WTC11 (cell line): ENCODE results near the gene CFAP299. TPM values are rescaled to one million over a fixed set of nuclear protein-coding genes. Genes with fewer than 3 reads are reported as not detected.

ENCODE experiments used
- ATAC-seq: fragments of 200-7000 bp; cut with Tn5 transposase; 2 replicates; pipeline ENCODE4 v1.10.0; 2021; ENCODE audit warnings: mild to moderate bottlenecking, moderate library complexity
- CTCF ChIA-PET: fragments of 300-600 bp; sonication (Branson Sonifier 250); formaldehyde crosslinking; loops from one replicate; lab custom pipeline; 2021; ENCODE audit warnings: antibody characterized with exemption; lab: Charles Lee
- POLR2A ChIA-PET: fragments of 350-600 bp; sonication (Branson Sonifier 250); formaldehyde crosslinking; loops from one replicate; lab custom pipeline; 2021; ENCODE audit warnings: antibody characterized with exemption; lab: Charles Lee
- DNase-seq: peaks from one replicate; pipeline ENCODE4 v3.0.0; 2021; ENCODE audit warnings: low spot score
- H3K27ac Mint-ChIP-seq: 2 replicates; pipeline ENCODE4 v1.8.0; 2021; ENCODE audit warnings: mixed read lengths
- H3K27me3 Mint-ChIP-seq: 2 replicates; pipeline ENCODE4 v1.8.0; 2021; ENCODE audit warnings: low read depth, mild to moderate bottlenecking, moderate library complexity, mixed read lengths
- H3K36me3 Mint-ChIP-seq: 2 replicates; pipeline ENCODE4 v1.8.0; 2021; ENCODE audit warnings: mixed read lengths
- H3K4me1 Mint-ChIP-seq: 2 replicates; pipeline ENCODE4 v1.8.0; 2022; ENCODE audit warnings: mixed read lengths
- H3K4me3 Mint-ChIP-seq: 2 replicates; pipeline ENCODE4 v1.8.0; 2021; ENCODE audit warnings: mild to moderate bottlenecking, moderate library complexity, mixed read lengths
- H3K9me3 Mint-ChIP-seq: 2 replicates; pipeline ENCODE4 v1.8.0; 2021; ENCODE audit warnings: mixed read lengths
- CREB1 ChIP-seq: sonication (generic); formaldehyde crosslinking; IDR thresholded peaks from 2 replicates; pipeline ENCODE4 v1.8.0; 2023; ENCODE audit warnings: mild to moderate bottlenecking, missing genetic modification reagents
- CREM ChIP-seq: sonication (generic); formaldehyde crosslinking; IDR thresholded peaks from 2 replicates; pipeline ENCODE4 v1.8.1; 2022; ENCODE audit warnings: mild to moderate bottlenecking, missing genetic modification reagents, moderate library complexity
- E2F5 ChIP-seq: sonication (generic); formaldehyde crosslinking; IDR thresholded peaks from 2 replicates; pipeline ENCODE4 v1.8.1; 2022; ENCODE audit warnings: mild to moderate bottlenecking, moderate library complexity, missing genetic modification reagents
- ERG ChIP-seq: fragments of 250-450 bp; sonication (Bioruptor Pico); IDR thresholded peaks from 2 replicates; pipeline ENCODE4 v1.8.0; 2021; ENCODE audit warnings: mild to moderate bottlenecking
- FOXJ3 ChIP-seq: sonication (generic); formaldehyde crosslinking; IDR thresholded peaks from 2 replicates; pipeline ENCODE4 v1.9.0; 2021; ENCODE audit warnings: missing genetic modification reagents, mild to moderate bottlenecking, borderline replicate concordance
- GABPB1 ChIP-seq: sonication (generic); formaldehyde crosslinking; IDR thresholded peaks from 2 replicates; pipeline ENCODE4 v1.8.1; 2023; ENCODE audit warnings: mild to moderate bottlenecking, missing genetic modification reagents
- GRHL2 ChIP-seq: fragments of 250-450 bp; sonication (Bioruptor Pico); IDR thresholded peaks from 2 replicates; pipeline ENCODE4 v1.8.0; 2022; ENCODE audit warnings: mild to moderate bottlenecking, moderate library complexity; ENCODE audit not compliant: insufficient replicate concordance, severe bottlenecking
- IRF2 ChIP-seq: sonication (generic); formaldehyde crosslinking; IDR thresholded peaks from 2 replicates; pipeline ENCODE4 v1.8.0; 2022; ENCODE audit warnings: low read depth, missing genetic modification reagents, borderline replicate concordance
- JAZF1 ChIP-seq: fragments of 250-450 bp; sonication (Bioruptor Pico); IDR thresholded peaks from 2 replicates; pipeline ENCODE4 v1.9.0; 2021; ENCODE audit warnings: moderate library complexity, mild to moderate bottlenecking, inconsistent platforms
- JUN ChIP-seq: sonication (generic); formaldehyde crosslinking; IDR thresholded peaks from 2 replicates; pipeline ENCODE4 v1.8.0; 2023; ENCODE audit warnings: mild to moderate bottlenecking, missing genetic modification reagents
- NFATC4 ChIP-seq: fragments of 250-450 bp; sonication (Bioruptor Pico); IDR thresholded peaks from 2 replicates; pipeline ENCODE4 v1.9.0; 2021; ENCODE audit warnings: mild to moderate bottlenecking
- NFE2L1 ChIP-seq: sonication (generic); formaldehyde crosslinking; IDR thresholded peaks from 2 replicates; pipeline ENCODE4 v1.8.1; 2023; ENCODE audit warnings: missing genetic modification reagents
- NFYB ChIP-seq: sonication (generic); formaldehyde crosslinking; conservative IDR thresholded peaks from 2 replicates; pipeline ENCODE4 v1.8.0; 2022; ENCODE audit warnings: low read depth, missing genetic modification reagents
- NR1H2 ChIP-seq: sonication (generic); formaldehyde crosslinking; IDR thresholded peaks from 2 replicates; pipeline ENCODE4 v1.9.0; 2021; ENCODE audit warnings: mild to moderate bottlenecking, moderate library complexity, missing genetic modification reagents
- NR2C2 ChIP-seq: sonication (generic); formaldehyde crosslinking; IDR thresholded peaks from 2 replicates; pipeline ENCODE4 v1.8.0; 2022; ENCODE audit warnings: mild to moderate bottlenecking, missing genetic modification reagents
- NR3C1 ChIP-seq: sonication (generic); formaldehyde crosslinking; conservative IDR thresholded peaks from 2 replicates; pipeline ENCODE4 v1.8.1; 2023; ENCODE audit warnings: low read depth, mild to moderate bottlenecking, missing genetic modification reagents
- RORB ChIP-seq: fragments of 250-450 bp; sonication (Bioruptor Pico); IDR thresholded peaks from 2 replicates; pipeline ENCODE4 v1.9.0; 2021; ENCODE audit warnings: mild to moderate bottlenecking
- SMAD4 ChIP-seq: sonication (generic); formaldehyde crosslinking; IDR thresholded peaks from 2 replicates; pipeline ENCODE4 v1.8.0; 2022; ENCODE audit warnings: mild to moderate bottlenecking, missing genetic modification reagents
- SOX15 ChIP-seq: fragments of 250-450 bp; sonication (Bioruptor Pico); IDR thresholded peaks from 2 replicates; pipeline ENCODE4 v1.9.0; 2021; ENCODE audit warnings: mild to moderate bottlenecking
- ZBTB43 ChIP-seq: sonication (generic); formaldehyde crosslinking; IDR thresholded peaks from 2 replicates; pipeline ENCODE4 v1.8.1; 2023; ENCODE audit warnings: mild to moderate bottlenecking, missing genetic modification reagents
- ZNF121 ChIP-seq: sonication (generic); formaldehyde crosslinking; IDR thresholded peaks from 2 replicates; pipeline ENCODE4 v1.8.0; 2023; ENCODE audit warnings: missing genetic modification reagents
- ZNF138 ChIP-seq: sonication (generic); formaldehyde crosslinking; conservative IDR thresholded peaks from 2 replicates; pipeline ENCODE4 v1.8.1; 2022; ENCODE audit warnings: mild to moderate bottlenecking, moderate library complexity, missing genetic modification reagents
- ZNF232 ChIP-seq: sonication (generic); formaldehyde crosslinking; IDR thresholded peaks from 2 replicates; pipeline ENCODE4 v1.8.0; 2022; ENCODE audit warnings: mild to moderate bottlenecking, missing genetic modification reagents
- ZNF512 ChIP-seq: sonication (generic); formaldehyde crosslinking; IDR thresholded peaks from 2 replicates; pipeline ENCODE4 v1.8.1; 2022; ENCODE audit warnings: missing genetic modification reagents, borderline replicate concordance
- ZNF532 ChIP-seq: fragments of 250-450 bp; sonication (Bioruptor Pico); IDR thresholded peaks from 2 replicates; pipeline ENCODE4 v1.9.0; 2021; ENCODE audit warnings: mild to moderate bottlenecking, borderline replicate concordance
- total RNA-seq: library from RNA; stranded (reverse); gene quantifications from 3 replicates; pipeline ENCODE4 v1.2.3, GENCODE V29; 2021
- TF ChIP-seq, protein P1 (sequence below): sonication (generic); formaldehyde crosslinking; IDR thresholded peaks from 2 replicates; pipeline ENCODE4 v1.8.1; 2023; ENCODE audit warnings: mild to moderate bottlenecking, missing genetic modification reagents, moderate library complexity

Gene CFAP299
- total RNA-seq, 1 experiment from 2014 or later, result not detected

- Mint-ChIP-seq H3K27me3 (peaks cover 3% of the 10 kb centered on the region; the same call in 1 of the 2 replicates), H3K4me1 (no peaks in the 10 kb centered on the region), H3K36me3 (no peaks in the 10 kb centered on the region), H3K4me3 (no peak overlapping the region), H3K27ac (no peak overlapping the region), H3K9me3 (no peaks in the 10 kb centered on the region)
- ATAC-seq (no peak), DNase-seq (no peak)
- CTCF ChIA-PET, result no interaction called here
- TF ChIP-seq ZBTB43 (CRISPR knock-in tag) (no peak), IRF2 (CRISPR knock-in tag) (no peak), GRHL2 (no peak), NR3C1 (no peak), ZNF512 (CRISPR knock-in tag) (no peak), NFATC4 (CRISPR knock-in tag) (no peak), NFE2L1 (CRISPR knock-in tag) (no peak), E2F5 (no peak), SMAD4 (CRISPR knock-in tag) (no peak), GABPB1 (no peak), ZNF532 (no peak), ZNF232 (CRISPR knock-in tag) (no peak), ERG (CRISPR knock-in tag) (no peak), NFYB (CRISPR knock-in tag) (no peak), RORB (CRISPR knock-in tag) (no peak), CREM (no peak)
- TF ChIP-seq, protein P1, sequence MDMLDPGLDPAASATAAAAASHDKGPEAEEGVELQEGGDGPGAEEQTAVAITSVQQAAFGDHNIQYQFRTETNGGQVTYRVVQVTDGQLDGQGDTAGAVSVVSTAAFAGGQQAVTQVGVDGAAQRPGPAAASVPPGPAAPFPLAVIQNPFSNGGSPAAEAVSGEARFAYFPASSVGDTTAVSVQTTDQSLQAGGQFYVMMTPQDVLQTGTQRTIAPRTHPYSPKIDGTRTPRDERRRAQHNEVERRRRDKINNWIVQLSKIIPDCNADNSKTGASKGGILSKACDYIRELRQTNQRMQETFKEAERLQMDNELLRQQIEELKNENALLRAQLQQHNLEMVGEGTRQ, result no peak
- POLR2A ChIA-PET, result no interaction called here
Observed at GRCh38 chr4:80918004-80918403, 582.5 kb downstream of the CFAP299 start.

DNA sequence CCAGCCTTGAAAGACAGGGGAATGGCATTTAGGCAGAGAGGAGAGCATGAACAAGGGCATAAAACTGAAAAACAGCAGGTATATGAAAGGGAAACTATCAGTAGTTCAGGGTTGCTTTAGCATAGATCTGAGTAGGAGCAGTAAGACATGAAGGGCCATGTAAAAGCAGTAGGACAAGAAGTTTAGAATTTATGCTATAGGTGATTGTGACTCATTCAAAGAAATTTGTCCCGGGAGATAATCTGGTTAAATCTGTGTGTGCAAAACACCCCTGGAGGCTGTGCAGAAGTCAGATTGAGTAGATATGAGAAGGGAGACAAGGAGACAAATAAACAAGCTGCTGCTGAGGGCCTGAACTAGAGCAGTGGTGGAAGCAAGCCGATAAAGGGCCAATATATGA is 585.9 kb downstream of the CFAP299 start:
- DNase-seq (no peak), ATAC-seq (no peak)
- Mint-ChIP-seq H3K36me3 (no peaks in the 10 kb centered on the region), H3K4me1 (no peaks in the 10 kb centered on the region), H3K4me3 (no peak overlapping the region), H3K9me3 (no peaks in the 10 kb centered on the region), H3K27ac (no peak overlapping the region), H3K27me3 (peaks cover 8% of the 10 kb centered on the region; the same call in 1 of the 2 replicates)
- TF ChIP-seq JAZF1 (CRISPR knock-in tag) (no peak), NFE2L1 (CRISPR knock-in tag) (no peak), NR2C2 (CRISPR knock-in tag) (no peak), FOXJ3 (no peak), NFATC4 (CRISPR knock-in tag) (no peak), ZNF121 (CRISPR knock-in tag) (no peak), SOX15 (CRISPR knock-in tag) (no peak), CREB1 (no peak), NR1H2 (no peak), NR3C1 (no peak), JUN (CRISPR knock-in tag) (no peak), ZNF138 (CRISPR knock-in tag) (no peak)
- ChIA-PET POLR2A (no interaction called here), CTCF (no interaction called here)
